Fibroblast of lung (primary cell): ENCODE results near the gene DRG2. TPM values are rescaled to one million over a fixed set of nuclear protein-coding genes. Genes with fewer than 3 reads are reported as not detected.

ENCODE experiments used
- DNase-seq, 2 donors: peaks; one replicate each; pipeline versions ENCODE4 v3.0.0 to v3.0.0-alpha.2; 2010; ENCODE audit warnings: low read depth in 2 of 2
- H2AFZ ChIP-seq: 2 replicates; pipeline ENCODE4 v1.5.1; 2012; ENCODE audit warnings: low read length, control low read depth, inconsistent platforms
- H3K27ac ChIP-seq: 2 replicates; pipeline ENCODE4 v1.5.1; 2011; ENCODE audit warnings: low read length, control low read depth; ENCODE audit not compliant: insufficient read depth
- H3K27me3 ChIP-seq: 2 replicates; pipeline ENCODE4 v1.5.1; 2011; ENCODE audit warnings: mild to moderate bottlenecking, low read length; ENCODE audit not compliant: control insufficient read depth, insufficient read depth
- H3K36me3 ChIP-seq: 2 replicates; pipeline ENCODE4 v1.5.1; 2011; ENCODE audit warnings: low read length; ENCODE audit not compliant: control insufficient read depth, insufficient read depth
- H3K4me1 ChIP-seq: 2 replicates; pipeline ENCODE4 v1.5.1; 2011; ENCODE audit warnings: low read length; ENCODE audit not compliant: control insufficient read depth, insufficient read depth; ENCODE audit errors: extremely low read depth
- H3K4me2 ChIP-seq: 2 replicates; pipeline ENCODE4 v1.5.1; 2011; ENCODE audit warnings: low read length, control low read depth; ENCODE audit not compliant: insufficient read depth; ENCODE audit errors: extremely low read depth
- H3K4me3 ChIP-seq, 4 experiments: fragments of 200-600 bp in 1 of 4; sonication (generic) in 1 of 4; replicated peaks in 1 of 4; 2 replicates each; pipeline ENCODE4 v1.5.1; 2011 to 2016; ENCODE audit warnings: low read length in 4 of 4, low read depth in 3 of 4, mild to moderate bottlenecking in 3 of 4, control low read depth in 2 of 4, inconsistent platforms in 1 of 4, mixed read lengths in 1 of 4; ENCODE audit not compliant: insufficient read depth in 1 of 4; ENCODE audit errors: control extremely low read depth in 1 of 4
- H3K79me2 ChIP-seq: 2 replicates; pipeline ENCODE4 v1.5.1; 2012; ENCODE audit warnings: mild to moderate bottlenecking, low read length, inconsistent platforms; ENCODE audit not compliant: control insufficient read depth, insufficient read depth
- H3K9ac ChIP-seq: 2 replicates; pipeline ENCODE4 v1.5.1; 2011; ENCODE audit warnings: mild to moderate bottlenecking, low read length, control low read depth; ENCODE audit not compliant: insufficient read depth
- H3K9me3 ChIP-seq: 2 replicates; pipeline ENCODE4 v1.5.1; 2012; ENCODE audit warnings: low read depth, low read length; ENCODE audit not compliant: control insufficient read depth, insufficient read depth
- H4K20me1 ChIP-seq: 2 replicates; pipeline ENCODE4 v1.5.1; 2011; ENCODE audit warnings: low read length; ENCODE audit not compliant: control insufficient read depth, insufficient read depth; ENCODE audit errors: extremely low read depth
- EZH2 ChIP-seq: IDR thresholded peaks from 2 replicates; pipeline ENCODE4 v1.5.1; 2012; ENCODE audit warnings: low read length, control low read depth, mild to moderate bottlenecking; ENCODE audit errors: missing control alignments
- polyA plus RNA-seq, 2 donors: library from polyadenylated mRNA; depleted of rRNA in 1 of 2; stranded (reverse) in 1 of 2; unstranded in 1 of 2; fragments of >200 nt; gene quantifications; 2 replicates each; pipeline ENCODE4 v1.2.1, GENCODE V29; 2011 to 2012; ENCODE audit warnings: missing spikeins in 1 of 2
- total RNA-seq: library from RNA; depleted of rRNA; stranded (reverse); fragments of >200 nt; gene quantifications from 2 replicates; pipeline ENCODE4 v1.2.1, GENCODE V29; 2014
- TF ChIP-seq, protein P1 (sequence below), 2 donors: IDR thresholded peaks in 1 of 2; conservative IDR thresholded peaks in 1 of 2; 1 replicate in 1 of 2; 2 replicates in 1 of 2; pipeline ENCODE4 v1.5.1; 2011 to 2012; ENCODE audit warnings: low read length in 2 of 2, control low read depth in 1 of 2, inconsistent platforms in 1 of 2, low read depth in 1 of 2, mild to moderate bottlenecking in 1 of 2

The DRG2 gene
- total and polyA plus RNA-seq, 2 donors (not counting 1 experiment from before 2014, with no cell fraction given), result 26.7 to 30.1 TPM

DNA sequence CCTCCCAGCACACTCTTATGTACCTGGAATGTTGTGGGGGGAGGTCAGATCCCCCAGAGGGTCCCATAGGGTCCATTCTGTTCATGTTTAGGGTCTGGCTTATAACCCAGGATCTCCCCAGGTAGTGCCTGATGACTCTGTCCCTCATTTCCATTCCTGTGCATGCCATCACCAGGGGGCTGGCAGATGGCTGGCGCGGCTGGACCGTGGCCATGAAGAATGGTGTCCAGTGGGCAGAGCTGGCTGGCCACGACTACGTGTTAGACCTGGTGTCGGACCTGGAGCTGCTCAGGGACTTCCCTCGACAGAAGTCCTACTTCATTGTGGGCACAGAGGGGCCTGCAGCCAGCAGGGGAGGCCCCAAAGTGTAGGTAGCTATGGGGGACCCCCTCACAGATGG is 60.8 kb downstream of the DRG2 start:
- TF ChIP-seq EZH2, result no peak
- TF ChIP-seq, protein P1, sequence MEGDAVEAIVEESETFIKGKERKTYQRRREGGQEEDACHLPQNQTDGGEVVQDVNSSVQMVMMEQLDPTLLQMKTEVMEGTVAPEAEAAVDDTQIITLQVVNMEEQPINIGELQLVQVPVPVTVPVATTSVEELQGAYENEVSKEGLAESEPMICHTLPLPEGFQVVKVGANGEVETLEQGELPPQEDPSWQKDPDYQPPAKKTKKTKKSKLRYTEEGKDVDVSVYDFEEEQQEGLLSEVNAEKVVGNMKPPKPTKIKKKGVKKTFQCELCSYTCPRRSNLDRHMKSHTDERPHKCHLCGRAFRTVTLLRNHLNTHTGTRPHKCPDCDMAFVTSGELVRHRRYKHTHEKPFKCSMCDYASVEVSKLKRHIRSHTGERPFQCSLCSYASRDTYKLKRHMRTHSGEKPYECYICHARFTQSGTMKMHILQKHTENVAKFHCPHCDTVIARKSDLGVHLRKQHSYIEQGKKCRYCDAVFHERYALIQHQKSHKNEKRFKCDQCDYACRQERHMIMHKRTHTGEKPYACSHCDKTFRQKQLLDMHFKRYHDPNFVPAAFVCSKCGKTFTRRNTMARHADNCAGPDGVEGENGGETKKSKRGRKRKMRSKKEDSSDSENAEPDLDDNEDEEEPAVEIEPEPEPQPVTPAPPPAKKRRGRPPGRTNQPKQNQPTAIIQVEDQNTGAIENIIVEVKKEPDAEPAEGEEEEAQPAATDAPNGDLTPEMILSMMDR (conservative IDR thresholded peaks at IDR 0.05 in 1 of 2, IDR thresholded peaks at IDR 0.05 in 1 of 2; ENCODE audit: low read depth in 1 of 2, low read length in 2 of 2), result no peak
- Histone ChIP-seq H3K9me3 (no peaks in the 10 kb centered on the region), H3K36me3 (no peaks in the 10 kb centered on the region), H3K4me1 (no peaks in the 10 kb centered on the region), H3K4me2 (no peak overlapping the region), H3K9ac (no peak overlapping the region), H3K4me3 (no peak overlapping the region), H3K27me3 (no peaks in the 10 kb centered on the region), H3K79me2 (no peaks in the 10 kb centered on the region), H4K20me1 (no peaks in the 10 kb centered on the region), H3K27ac (no peak overlapping the region), H2AFZ (no peak overlapping the region)
- no peak for DNase-seq

DNA sequence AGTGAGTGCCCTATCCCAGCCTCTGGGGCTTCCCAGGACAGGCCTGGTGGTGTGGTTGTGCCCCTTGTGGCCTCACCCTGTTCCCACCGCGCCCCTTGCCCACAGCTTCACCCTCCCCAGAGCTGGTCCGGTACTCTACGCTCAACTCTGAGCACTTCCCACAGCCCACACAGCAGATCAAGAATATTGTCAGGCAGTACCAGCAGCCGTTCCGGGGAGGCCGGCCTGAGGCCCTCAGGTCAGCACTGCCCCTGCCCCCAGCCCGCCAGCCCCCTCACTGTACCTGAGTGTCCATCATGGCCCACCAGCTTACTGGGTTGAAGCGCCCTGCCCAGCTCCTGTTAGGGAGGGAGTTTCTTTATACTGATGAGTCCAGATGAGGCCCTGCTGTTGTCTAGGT is 63.5 kb downstream of the DRG2 start:
- no peaks in the 10 kb centered on the region for H3K79me2 ChIP-seq
- TF ChIP-seq, protein P1 (conservative IDR thresholded peaks at IDR 0.05 in 1 of 2, IDR thresholded peaks at IDR 0.05 in 1 of 2; ENCODE audit: low read depth in 1 of 2, low read length in 2 of 2), result no peak
- no peak for TF ChIP-seq EZH2
- H3K36me3 ChIP-seq, result no peaks in the 10 kb centered on the region

DNA sequence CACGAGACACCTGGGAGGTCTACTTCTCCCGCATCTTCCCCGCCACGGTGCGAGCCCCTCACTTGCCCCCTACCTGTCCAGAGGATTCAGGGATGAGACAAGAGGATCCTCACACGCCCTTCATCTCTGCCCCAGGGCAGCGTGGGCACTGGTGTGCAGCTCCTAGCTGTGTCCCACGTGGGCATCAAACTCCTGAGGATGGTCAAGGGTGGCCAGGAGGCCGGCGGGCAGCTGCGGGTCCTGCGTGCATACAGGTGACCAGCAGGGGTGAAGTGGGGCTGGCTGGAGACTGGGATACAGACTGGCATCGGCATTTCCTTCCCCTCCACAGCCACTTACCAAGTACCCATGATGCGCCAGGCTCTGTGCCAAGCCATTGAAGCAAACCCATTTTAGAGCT is 67.4 kb downstream of the DRG2 start:
- DNase-seq, result no peak
- no peaks in the 10 kb centered on the region for H3K27me3 ChIP-seq

More for the DNA sequence above, 63.5 kb downstream of the DRG2 start:
- DNase-seq, result no peak
- Histone ChIP-seq H3K4me2 (no peak overlapping the region), H2AFZ (no peak overlapping the region), H3K9me3 (no peaks in the 10 kb centered on the region), H4K20me1 (no peaks in the 10 kb centered on the region), H3K27me3 (no peaks in the 10 kb centered on the region), H3K9ac (no peak overlapping the region), H3K27ac (no peak overlapping the region), H3K4me1 (no peaks in the 10 kb centered on the region), H3K4me3 (no peak overlapping the region)

More for the DNA sequence above, 67.4 kb downstream of the DRG2 start:
- Histone ChIP-seq H3K9ac (no peak overlapping the region), H3K4me3 (no peak overlapping the region), H2AFZ (no peak overlapping the region), H3K4me2 (no peak overlapping the region), H3K4me1 (peaks cover 9% of the 10 kb centered on the region), H3K36me3 (no peaks in the 10 kb centered on the region), H3K79me2 (no peaks in the 10 kb centered on the region), H4K20me1 (no peaks in the 10 kb centered on the region), H3K9me3 (no peaks in the 10 kb centered on the region), H3K27ac (no peak overlapping the region)
- TF ChIP-seq EZH2, result no peak
- TF ChIP-seq, protein P1 (conservative IDR thresholded peaks at IDR 0.05 in 1 of 2, IDR thresholded peaks at IDR 0.05 in 1 of 2; ENCODE audit: low read depth in 1 of 2, low read length in 2 of 2), result no peak
